HEK293 (cell line): ENCODE results near the gene KREMEN2.

Experiments used
- ELK4 ChIP-seq: IDR thresholded peaks from 2 replicates; pipeline ENCODE4 v1.6.1; 2011; ENCODE audit warnings: mild to moderate bottlenecking, low read depth, low read length, borderline replicate concordance
- KLF17 ChIP-seq: fragments of 450-650 bp; formaldehyde crosslinking; IDR thresholded peaks from 2 replicates; pipeline ENCODE4 v1.5.1; 2016; ENCODE audit warnings: missing biosample characterization, missing genetic modification characterization
- KLF9 ChIP-seq: fragments of 450-650 bp; formaldehyde crosslinking; IDR thresholded peaks from 2 replicates; pipeline ENCODE4 v1.5.1; 2016; ENCODE audit warnings: missing biosample characterization, missing genetic modification characterization, low read depth
- MEIS1 ChIP-seq: sonication (generic); formaldehyde crosslinking; IDR thresholded peaks from 2 replicates; pipeline ENCODE4 v1.8.1; 2022; ENCODE audit warnings: missing genetic modification reagents, mild to moderate bottlenecking, borderline replicate concordance
- PRDM1 ChIP-seq: fragments of 450-650 bp; formaldehyde crosslinking; IDR thresholded peaks from 2 replicates; pipeline ENCODE4; 2016; ENCODE audit warnings: missing biosample characterization, missing genetic modification characterization
- RBAK ChIP-seq: fragments of 450-650 bp; formaldehyde crosslinking; IDR thresholded peaks from 2 replicates; pipeline ENCODE4 v1.5.1; 2016; ENCODE audit warnings: missing biosample characterization, missing genetic modification characterization
- ZBTB11 ChIP-seq: fragments of 450-650 bp; formaldehyde crosslinking; conservative IDR thresholded peaks from 2 replicates; pipeline ENCODE4 v1.5.1; 2016; ENCODE audit warnings: low read depth, missing biosample characterization, missing genetic modification characterization
- ZNF112 ChIP-seq: fragments of 450-650 bp; formaldehyde crosslinking; IDR thresholded peaks from 2 replicates; pipeline ENCODE4 v1.5.0; 2017; ENCODE audit warnings: missing biosample characterization, missing genetic modification characterization
- ZNF114 ChIP-seq: fragments of 450-650 bp; formaldehyde crosslinking; IDR thresholded peaks from 2 replicates; pipeline ENCODE4 v1.5.0; 2017; ENCODE audit warnings: missing biosample characterization, missing genetic modification characterization
- ZNF133 ChIP-seq: fragments of 450-650 bp; formaldehyde crosslinking; IDR thresholded peaks from 2 replicates; pipeline ENCODE4 v1.5.1; 2016; ENCODE audit warnings: missing biosample characterization, missing genetic modification characterization
- ZNF140 ChIP-seq: fragments of 450-650 bp; formaldehyde crosslinking; IDR thresholded peaks from 2 replicates; pipeline ENCODE4 v1.5.1; 2016; ENCODE audit warnings: missing biosample characterization, missing genetic modification characterization
- ZNF266 ChIP-seq: fragments of 450-650 bp; formaldehyde crosslinking; IDR thresholded peaks from 2 replicates; pipeline ENCODE4 v1.5.1; 2016; ENCODE audit warnings: missing biosample characterization, missing genetic modification characterization, low read depth
- ZNF292 ChIP-seq: fragments of 450-650 bp; formaldehyde crosslinking; IDR thresholded peaks from 2 replicates; pipeline ENCODE4 v1.5.1; 2016; ENCODE audit warnings: low read depth, missing biosample characterization, missing genetic modification characterization, borderline replicate concordance
- ZNF335 ChIP-seq: fragments of 450-650 bp; formaldehyde crosslinking; conservative IDR thresholded peaks from 2 replicates; pipeline ENCODE4 v1.5.1; 2016; ENCODE audit warnings: missing biosample characterization, missing genetic modification characterization
- ZNF366 ChIP-seq: fragments of 450-650 bp; formaldehyde crosslinking; conservative IDR thresholded peaks from 2 replicates; pipeline ENCODE4 v1.5.1; 2016; ENCODE audit warnings: missing biosample characterization, missing genetic modification characterization
- ZNF391 ChIP-seq: fragments of 450-650 bp; formaldehyde crosslinking; IDR thresholded peaks from 2 replicates; pipeline ENCODE4 v1.5.1; 2016; ENCODE audit warnings: low read depth, missing biosample characterization, missing genetic modification characterization, borderline replicate concordance
- ZNF423 ChIP-seq: fragments of 450-650 bp; formaldehyde crosslinking; IDR thresholded peaks from 2 replicates; pipeline ENCODE4 v1.5.1; 2016; ENCODE audit warnings: missing biosample characterization, missing genetic modification characterization
- ZNF514 ChIP-seq: fragments of 450-650 bp; formaldehyde crosslinking; IDR thresholded peaks from 2 replicates; pipeline ENCODE4 v1.5.1; 2016; ENCODE audit warnings: missing biosample characterization, missing genetic modification characterization
- ZNF544 ChIP-seq: fragments of 450-650 bp; formaldehyde crosslinking; IDR thresholded peaks from 2 replicates; pipeline ENCODE4 v1.5.0; 2017; ENCODE audit warnings: missing biosample characterization, missing genetic modification characterization
- ZNF701 ChIP-seq: fragments of 450-650 bp; formaldehyde crosslinking; IDR thresholded peaks from 2 replicates; pipeline ENCODE4 v1.5.1; 2016; ENCODE audit warnings: missing biosample characterization, missing genetic modification characterization
- ZNF777 ChIP-seq: fragments of 450-650 bp; formaldehyde crosslinking; IDR thresholded peaks from 2 replicates; pipeline ENCODE4 v1.5.1; 2017; ENCODE audit warnings: missing biosample characterization, missing genetic modification characterization, borderline replicate concordance
- ZNF830 ChIP-seq: fragments of 450-650 bp; IDR thresholded peaks from 2 replicates; pipeline ENCODE4 v1.5.0; 2018; ENCODE audit warnings: missing biosample characterization, missing genetic modification characterization, low read depth, mild to moderate bottlenecking, moderate library complexity
- ZNF843 ChIP-seq: fragments of 450-650 bp; formaldehyde crosslinking; IDR thresholded peaks from 2 replicates; pipeline ENCODE4 v1.5.1; 2016; ENCODE audit warnings: missing biosample characterization, missing genetic modification characterization
- ZXDB ChIP-seq: fragments of 450-650 bp; formaldehyde crosslinking; IDR thresholded peaks from 2 replicates; pipeline ENCODE4 v1.5.1; 2016; ENCODE audit warnings: missing biosample characterization, missing genetic modification characterization

Gene KREMEN2

GRCh38 chr16:2963723-2964474, at the start of gene KREMEN2 (continued):
- no peak for TF ChIP-seq ZNF777
- TF ChIP-seq ZNF266 (tag by site-specific recombination), result no peak
- no peak for TF ChIP-seq ZNF843 (tag by site-specific recombination)
- peak; percentile 35 for TF ChIP-seq ZNF366
- no peak for TF ChIP-seq ZNF544
- TF ChIP-seq ZNF292 (tag by site-specific recombination), result no peak
- TF ChIP-seq ZNF423, result no peak; the same call in 1 of the 2 replicates
- no peak for TF ChIP-seq ELK4
- TF ChIP-seq PRDM1 (tag by site-specific recombination), result peak; percentile 92
- TF ChIP-seq ZNF514 (tag by site-specific recombination), result no peak
- no peak for TF ChIP-seq ZNF133 (tag by site-specific recombination)
- no peak for TF ChIP-seq RBAK (tag by site-specific recombination)
- peak; percentile 90 for TF ChIP-seq ZNF335
- TF ChIP-seq ZNF114 (tag by site-specific recombination), result no peak
- peak; percentile 23; the same call in 1 of the 2 replicates for TF ChIP-seq ZNF391 (tag by site-specific recombination)
- no peak for TF ChIP-seq ZNF112
- no peak for TF ChIP-seq ZXDB (tag by site-specific recombination)
- TF ChIP-seq ZNF830 (tag by site-specific recombination), result no peak
- no peak; the same call in 1 of the 2 replicates for TF ChIP-seq KLF17 (tag by site-specific recombination)
- TF ChIP-seq ZBTB11 (tag by site-specific recombination), result peak; percentile 32; the same call in 1 of the 2 replicates
- no peak for TF ChIP-seq ZNF140
- TF ChIP-seq ZNF701 (tag by site-specific recombination), result no peak
- TF ChIP-seq MEIS1, result no peak
- peak; percentile 74 for TF ChIP-seq KLF9 (tag by site-specific recombination)
